A549 (cell line): ENCODE data around the gene UBQLN1.

ENCODE experiments used
- CEBPB ChIP-seq, 2 experiments: fragments of >200 bp in 1 of 2; sonication (Bioruptor Twin) in 1 of 2; formaldehyde crosslinking in 1 of 2; IDR thresholded peaks; 2 replicates each; pipeline ENCODE4 v1.6.1; 2012 to 2016
- CHD2 ChIP-seq: fragments of 150-350 bp; IDR thresholded peaks from 2 replicates; pipeline ENCODE4 v1.6.1; 2014; ENCODE audit warnings: low read length; ENCODE audit not compliant: partially characterized antibody
- JUN ChIP-seq, 2 experiments: fragments of >200 bp; sonication (Bioruptor Twin); formaldehyde crosslinking; IDR thresholded peaks; 2 replicates in 1 of 2; 3 replicates in 1 of 2; pipeline ENCODE4 v1.6.1; 2016 to 2017
- MAX ChIP-seq: IDR thresholded peaks from 2 replicates; pipeline ENCODE4 v1.6.1; 2012
- POLR2AphosphoS2 ChIP-seq: conservative IDR thresholded peaks from 2 replicates; pipeline ENCODE4 v1.6.1; 2012; ENCODE audit warnings: low read length, improper control_type of control experiment, inconsistent platforms
- RARB ChIP-seq: fragments of 250-450 bp; sonication (Bioruptor Pico); IDR thresholded peaks from 2 replicates; pipeline ENCODE4 v1.8.0; 2021; ENCODE audit warnings: mild to moderate bottlenecking, moderate library complexity
- TF ChIP-seq, protein P1 (sequence below): fragments of >200 bp; sonication (Bioruptor Twin); formaldehyde crosslinking; IDR thresholded peaks from 3 replicates; pipeline ENCODE4 v1.5.1; 2016
- TF ChIP-seq, protein P2 (sequence below): fragments of 200-600 bp; sonication (generic); IDR thresholded peaks from 2 replicates; pipeline ENCODE4 v1.6.1; 2016; ENCODE audit warnings: antibody characterized with exemption, mild to moderate bottlenecking, moderate library complexity

- TF ChIP-seq, protein P1, sequence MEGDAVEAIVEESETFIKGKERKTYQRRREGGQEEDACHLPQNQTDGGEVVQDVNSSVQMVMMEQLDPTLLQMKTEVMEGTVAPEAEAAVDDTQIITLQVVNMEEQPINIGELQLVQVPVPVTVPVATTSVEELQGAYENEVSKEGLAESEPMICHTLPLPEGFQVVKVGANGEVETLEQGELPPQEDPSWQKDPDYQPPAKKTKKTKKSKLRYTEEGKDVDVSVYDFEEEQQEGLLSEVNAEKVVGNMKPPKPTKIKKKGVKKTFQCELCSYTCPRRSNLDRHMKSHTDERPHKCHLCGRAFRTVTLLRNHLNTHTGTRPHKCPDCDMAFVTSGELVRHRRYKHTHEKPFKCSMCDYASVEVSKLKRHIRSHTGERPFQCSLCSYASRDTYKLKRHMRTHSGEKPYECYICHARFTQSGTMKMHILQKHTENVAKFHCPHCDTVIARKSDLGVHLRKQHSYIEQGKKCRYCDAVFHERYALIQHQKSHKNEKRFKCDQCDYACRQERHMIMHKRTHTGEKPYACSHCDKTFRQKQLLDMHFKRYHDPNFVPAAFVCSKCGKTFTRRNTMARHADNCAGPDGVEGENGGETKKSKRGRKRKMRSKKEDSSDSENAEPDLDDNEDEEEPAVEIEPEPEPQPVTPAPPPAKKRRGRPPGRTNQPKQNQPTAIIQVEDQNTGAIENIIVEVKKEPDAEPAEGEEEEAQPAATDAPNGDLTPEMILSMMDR, result no peak
- TF ChIP-seq MAX (no peak), RARB (no peak), POLR2AphosphoS2 (no peak), CEBPB (IDR thresholded peaks at IDR 0.05) (peak; percentile 24 to 56; a peak in 2 of 4 replicates), JUN (IDR thresholded peaks at IDR 0.05) (no peak), CHD2 (no peak)
- TF ChIP-seq, protein P2, sequence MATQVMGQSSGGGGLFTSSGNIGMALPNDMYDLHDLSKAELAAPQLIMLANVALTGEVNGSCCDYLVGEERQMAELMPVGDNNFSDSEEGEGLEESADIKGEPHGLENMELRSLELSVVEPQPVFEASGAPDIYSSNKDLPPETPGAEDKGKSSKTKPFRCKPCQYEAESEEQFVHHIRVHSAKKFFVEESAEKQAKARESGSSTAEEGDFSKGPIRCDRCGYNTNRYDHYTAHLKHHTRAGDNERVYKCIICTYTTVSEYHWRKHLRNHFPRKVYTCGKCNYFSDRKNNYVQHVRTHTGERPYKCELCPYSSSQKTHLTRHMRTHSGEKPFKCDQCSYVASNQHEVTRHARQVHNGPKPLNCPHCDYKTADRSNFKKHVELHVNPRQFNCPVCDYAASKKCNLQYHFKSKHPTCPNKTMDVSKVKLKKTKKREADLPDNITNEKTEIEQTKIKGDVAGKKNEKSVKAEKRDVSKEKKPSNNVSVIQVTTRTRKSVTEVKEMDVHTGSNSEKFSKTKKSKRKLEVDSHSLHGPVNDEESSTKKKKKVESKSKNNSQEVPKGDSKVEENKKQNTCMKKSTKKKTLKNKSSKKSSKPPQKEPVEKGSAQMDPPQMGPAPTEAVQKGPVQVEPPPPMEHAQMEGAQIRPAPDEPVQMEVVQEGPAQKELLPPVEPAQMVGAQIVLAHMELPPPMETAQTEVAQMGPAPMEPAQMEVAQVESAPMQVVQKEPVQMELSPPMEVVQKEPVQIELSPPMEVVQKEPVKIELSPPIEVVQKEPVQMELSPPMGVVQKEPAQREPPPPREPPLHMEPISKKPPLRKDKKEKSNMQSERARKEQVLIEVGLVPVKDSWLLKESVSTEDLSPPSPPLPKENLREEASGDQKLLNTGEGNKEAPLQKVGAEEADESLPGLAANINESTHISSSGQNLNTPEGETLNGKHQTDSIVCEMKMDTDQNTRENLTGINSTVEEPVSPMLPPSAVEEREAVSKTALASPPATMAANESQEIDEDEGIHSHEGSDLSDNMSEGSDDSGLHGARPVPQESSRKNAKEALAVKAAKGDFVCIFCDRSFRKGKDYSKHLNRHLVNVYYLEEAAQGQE, result no peak
Observed at GRCh38 chr9:83714329-83714728, 6.6 kb upstream of the UBQLN1 start.
